Glomerular endothelial cell (primary cell): Measurements from ENCODE around the gene PDS5B. TPM values are rescaled to one million over a fixed set of nuclear protein-coding genes. Genes with fewer than 3 reads are reported as not detected.
A peak's percentile ranks its signal among the peaks of the same experiment; 100 is the strongest.
"Not testable (repeated sequence)": the region's sequence is repeated elsewhere in the genome, so short reads cannot be mapped to it uniquely, and the experiment has no call there.

Source experiments
- DNase-seq: peaks from one replicate; pipeline ENCODE4 v3.0.0-alpha.2; 2011; ENCODE audit warnings: low read depth, low spot score; ENCODE audit errors: extremely low read depth
- total RNA-seq: library from RNA; depleted of rRNA; stranded (reverse); fragments of >200 nt; gene quantifications from 2 replicates; pipeline ENCODE4 v1.2.3, GENCODE V29; 2015

Gene PDS5B
- total RNA-seq, 1 donor from 2014 or later: 26.4 TPM

DNA sequence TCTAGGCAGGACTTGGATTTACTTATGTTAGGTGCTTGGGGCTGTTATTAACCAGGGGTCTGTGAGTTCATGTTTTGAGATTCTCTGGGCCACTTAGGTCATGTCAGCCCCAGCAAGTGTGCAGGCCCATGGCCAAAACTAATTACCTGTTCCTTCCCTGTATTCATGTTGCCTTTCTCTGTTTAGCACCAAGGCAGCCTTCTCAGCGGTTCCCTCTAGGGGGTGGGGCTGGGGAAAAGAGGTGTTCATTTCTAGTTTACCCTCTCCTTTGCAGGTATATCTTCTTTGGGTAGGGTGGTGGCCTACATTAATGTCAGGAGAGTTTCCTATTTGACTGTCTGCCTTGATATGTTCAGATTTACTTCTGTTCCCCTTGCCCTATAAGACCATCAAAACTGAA lies 61.7 kb downstream of the PDS5B start:
- no peak for DNase-seq

DNA sequence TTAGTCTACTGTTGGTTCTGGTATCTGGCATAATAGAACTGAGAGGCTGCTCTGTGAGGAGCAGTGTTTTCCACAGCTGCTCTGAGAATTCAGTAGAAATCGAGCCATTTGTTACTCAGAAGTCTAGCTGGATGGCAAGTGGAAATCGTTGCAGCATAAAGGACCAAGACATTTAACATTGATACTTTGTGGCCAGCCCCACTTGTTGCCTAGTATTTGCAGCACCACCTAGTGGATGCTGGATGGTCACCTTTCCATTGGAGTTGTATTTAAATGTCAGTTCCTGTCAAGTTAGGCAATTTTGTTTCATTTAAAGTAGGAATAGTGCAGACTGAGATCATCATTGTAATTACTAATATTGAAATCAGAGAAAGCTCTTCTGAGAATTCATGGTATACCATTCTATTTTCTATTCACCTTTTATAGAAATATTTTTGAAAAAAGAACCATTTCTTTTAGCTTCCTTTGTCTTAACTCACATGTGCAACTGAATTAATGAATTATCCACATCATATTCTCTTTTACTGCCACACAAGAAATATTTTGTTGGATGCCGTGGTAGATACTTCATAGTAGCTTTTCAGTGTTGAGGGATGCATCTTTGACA lies 64.6 kb downstream of the PDS5B start:
- DNase-seq: peak; percentile 27

DNA sequence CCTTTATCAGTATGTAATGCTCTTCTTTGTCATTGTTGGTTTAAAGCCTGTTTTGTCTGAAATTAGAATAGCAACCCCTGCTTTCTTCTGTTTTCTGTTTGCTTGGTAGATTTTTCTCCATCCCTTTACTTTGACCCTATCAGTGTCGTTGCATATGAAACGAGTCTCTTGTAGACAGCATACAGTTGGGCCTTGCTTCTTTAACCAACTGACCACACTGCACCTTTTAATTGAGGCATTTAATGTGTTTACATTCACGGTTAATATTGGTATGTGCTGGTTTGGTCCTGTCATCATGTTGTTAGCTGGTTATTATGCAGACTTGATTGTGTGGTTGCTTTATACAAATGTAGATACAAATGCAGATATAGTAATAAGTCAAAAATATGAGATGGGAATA lies 71.1 kb downstream of the PDS5B start:
- no peak for DNase-seq

DNA sequence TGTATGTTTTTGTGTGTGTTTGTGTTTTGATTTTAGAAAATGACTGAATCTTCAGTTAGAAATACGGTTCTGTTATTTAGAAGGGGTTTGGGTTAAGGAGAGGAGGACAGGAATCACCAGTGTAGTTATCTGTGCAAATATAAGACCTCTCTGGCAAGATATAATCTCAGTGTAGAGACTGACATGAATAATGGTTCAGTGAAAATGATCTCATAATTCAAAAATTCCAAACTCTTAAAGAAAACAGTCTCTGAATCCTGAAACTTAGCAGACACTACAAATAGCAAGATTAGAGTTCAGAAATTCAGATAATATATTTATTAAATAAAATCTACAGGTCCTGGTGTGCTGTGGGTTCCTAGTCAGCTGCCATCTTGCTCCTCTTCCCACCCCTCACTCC lies 73.5 kb downstream of the PDS5B start:
- DNase-seq: no peak

DNA sequence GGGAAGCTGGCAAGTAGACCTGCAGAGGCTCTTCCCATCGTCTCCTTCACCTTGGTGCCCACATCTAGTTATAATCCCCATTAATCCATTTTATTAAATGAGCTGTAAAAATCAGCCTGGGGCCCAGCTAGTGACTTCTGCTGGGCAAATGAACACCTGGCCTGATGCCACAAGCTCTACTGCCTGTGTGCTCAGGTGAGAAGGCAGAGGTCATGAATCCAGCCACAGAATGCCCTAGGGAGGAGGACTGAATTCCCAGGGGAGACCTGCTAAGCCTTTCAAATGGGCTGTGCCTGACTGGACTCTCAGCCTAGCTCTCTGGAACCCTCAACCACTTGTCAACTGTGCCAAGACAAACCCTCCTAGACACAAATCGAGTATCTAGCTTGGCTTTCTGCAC lies 74.0 kb downstream of the PDS5B start:
- DNase-seq: no peak

DNA sequence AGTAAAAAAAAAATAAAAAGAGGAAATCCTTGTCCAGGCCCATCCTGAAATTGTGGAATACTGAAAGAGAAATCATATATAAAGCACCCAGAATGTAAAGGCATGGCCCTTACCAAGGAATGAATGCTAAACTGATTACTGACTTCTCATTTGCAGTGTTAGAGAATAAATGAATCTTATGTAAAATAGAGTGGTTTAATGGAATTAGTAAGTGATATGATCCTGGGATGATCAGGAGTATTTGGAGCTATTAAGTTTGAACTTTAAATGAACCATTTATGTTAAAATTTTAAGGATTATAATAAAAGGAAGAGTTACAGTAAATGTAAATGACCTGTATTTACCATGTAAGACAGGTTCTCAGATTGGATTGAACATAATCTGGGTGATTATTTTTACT lies 75.4 kb downstream of the PDS5B start:
- no peak for DNase-seq

DNA sequence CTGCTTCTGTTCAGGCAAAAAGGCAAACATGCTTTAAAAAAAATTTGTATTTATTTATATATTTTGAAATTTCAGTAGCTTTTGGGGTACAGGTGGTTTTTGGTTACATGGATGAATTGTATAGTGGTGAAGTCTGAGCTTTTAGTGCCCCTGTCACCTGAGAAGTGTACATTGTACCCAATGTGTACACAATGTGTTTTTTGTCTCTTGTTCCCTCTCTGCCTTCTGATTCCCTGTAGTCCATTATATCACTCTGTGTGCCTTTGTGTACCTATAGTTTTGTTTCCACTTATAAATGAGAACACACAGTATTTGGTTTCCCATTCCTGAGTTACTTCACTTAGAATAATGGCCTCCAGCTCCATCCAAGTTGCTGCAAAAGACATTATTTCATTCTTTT lies 77.4 kb downstream of the PDS5B start:
- no peak for DNase-seq

DNA sequence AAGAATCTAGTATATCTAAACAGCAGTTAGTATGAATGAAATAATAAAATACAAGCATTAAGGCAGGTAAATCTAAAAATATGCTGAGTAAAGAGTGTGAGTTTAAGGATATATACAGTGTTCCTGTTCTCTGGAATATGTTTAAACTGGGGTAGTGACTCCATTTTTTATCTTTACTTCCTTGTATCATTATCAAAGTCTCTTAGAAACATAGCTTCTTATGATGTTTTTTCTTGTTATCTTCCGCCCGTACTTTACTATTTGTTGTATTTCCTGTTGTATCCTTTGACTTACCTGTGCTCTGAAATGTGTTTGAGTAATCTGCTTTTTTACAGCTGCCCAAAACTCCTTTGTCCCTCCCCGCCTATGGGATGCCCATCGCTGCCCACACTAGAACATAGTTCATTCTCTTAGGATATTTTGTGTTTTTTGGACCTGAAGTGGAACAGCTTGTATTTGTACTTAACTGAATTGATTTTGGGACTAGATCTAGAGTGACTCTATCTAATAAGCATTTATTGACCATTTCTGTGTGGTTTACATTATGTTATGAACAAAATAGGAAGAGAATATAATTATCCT lies 80.8 kb downstream of the PDS5B start:
- no peak for DNase-seq

DNA sequence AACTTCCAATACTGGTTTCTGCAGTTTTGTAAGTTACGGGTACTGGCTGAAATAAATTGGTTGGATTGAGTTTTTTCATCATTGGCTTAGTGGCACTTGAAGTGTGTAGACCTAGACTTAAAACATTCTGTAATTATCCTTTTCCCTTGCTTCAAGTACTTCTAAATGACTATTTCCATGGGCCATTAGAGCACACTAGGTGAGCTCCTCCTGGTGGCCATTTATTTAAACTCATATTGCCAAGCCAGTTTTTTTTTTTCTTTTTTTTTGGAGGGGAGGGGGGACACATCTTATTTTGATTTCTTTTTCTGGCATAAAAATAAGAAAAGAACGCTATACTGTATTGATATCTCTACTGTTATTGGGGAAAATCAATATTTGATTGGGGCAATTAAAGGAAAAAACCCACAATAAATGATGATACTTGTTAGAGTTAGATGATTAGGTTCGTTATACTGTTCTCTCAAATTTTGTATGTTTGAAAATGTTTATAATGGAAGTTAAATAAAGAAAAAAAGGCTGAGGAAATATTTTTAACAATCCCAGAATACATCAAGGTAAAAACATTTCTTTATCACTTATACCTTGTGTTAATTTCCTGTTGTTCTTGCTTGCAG lies 82.9 kb downstream of the PDS5B start:
- DNase-seq: peak; percentile 42

DNA sequence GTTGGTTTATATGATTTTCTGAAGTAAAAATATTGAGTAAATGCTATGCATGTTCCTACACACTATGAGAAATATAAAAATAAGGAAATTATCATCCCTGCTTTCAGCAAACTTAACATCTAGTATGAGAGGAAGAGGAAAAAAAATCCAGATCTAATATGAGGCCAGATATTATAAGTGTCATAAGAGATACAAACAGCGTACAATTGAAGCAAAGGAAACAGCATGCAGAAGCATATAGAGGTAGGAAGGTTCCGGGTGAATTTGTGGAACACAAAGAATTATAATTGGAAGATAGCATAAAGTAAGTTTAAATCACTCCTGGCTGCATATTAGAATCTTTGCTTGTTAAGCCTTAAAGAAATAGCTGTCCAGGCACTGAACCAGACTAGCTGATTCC lies 88.3 kb downstream of the PDS5B start:
- DNase-seq: no peak

DNA sequence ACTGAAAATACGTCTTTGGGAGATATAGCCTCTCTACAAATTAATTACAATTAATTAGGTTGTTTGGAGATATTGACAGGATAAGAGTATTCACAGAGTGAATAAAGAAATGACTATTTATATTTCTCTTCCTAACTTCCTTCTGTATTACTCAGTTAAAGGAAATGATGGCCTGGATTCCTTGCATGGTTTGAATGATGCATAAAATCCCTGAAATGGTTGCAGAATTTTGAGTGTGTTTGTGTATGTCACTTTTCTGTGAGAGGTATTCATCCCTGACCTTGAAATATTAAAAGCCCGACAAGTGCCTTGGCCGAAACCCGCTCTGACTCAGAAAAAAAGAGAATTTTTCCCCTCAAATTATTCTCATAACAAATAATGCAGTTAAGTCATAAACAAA lies 90.0 kb downstream of the PDS5B start:
- peak; percentile 12 for DNase-seq

DNA sequence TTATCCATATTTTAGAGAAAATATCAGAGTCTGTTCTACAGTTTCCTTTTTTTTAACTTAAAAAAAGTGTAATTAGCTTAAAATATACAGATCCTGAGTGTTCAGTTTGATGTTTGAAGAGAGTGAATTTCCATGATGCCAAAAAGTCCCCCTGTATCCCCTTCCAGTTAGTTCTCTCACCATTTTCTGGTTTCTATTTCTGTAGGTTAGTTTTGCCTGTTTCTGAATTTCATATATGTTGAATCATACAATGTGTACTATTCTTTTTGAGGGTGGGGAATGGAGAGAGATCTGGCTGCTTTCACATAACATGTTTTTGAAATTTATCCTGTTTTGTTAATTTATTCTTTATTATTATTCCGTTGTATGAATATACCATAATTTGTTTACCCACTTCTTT lies 95.9 kb downstream of the PDS5B start:
- DNase-seq: no peak

DNA sequence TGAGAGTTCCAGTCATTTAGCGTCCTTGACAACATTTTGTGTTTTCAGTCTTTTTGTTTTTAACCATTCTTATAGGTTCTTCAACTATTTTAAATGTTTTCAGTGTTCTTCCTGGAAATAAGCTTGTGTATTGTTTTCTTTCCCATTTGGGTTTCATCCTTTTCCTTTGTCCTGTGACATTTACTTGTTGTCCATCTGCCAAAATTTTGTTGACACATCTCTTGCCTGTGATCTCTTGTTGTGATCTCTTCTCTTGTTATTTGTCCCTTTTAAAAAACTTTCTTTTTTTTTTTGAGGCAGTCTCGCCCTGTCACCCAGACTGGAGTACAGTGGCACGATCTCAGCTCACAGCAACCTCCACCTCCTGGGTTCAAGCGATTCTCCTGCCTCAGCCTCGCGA lies 96.5 kb downstream of the PDS5B start:
- no peak for DNase-seq

DNA sequence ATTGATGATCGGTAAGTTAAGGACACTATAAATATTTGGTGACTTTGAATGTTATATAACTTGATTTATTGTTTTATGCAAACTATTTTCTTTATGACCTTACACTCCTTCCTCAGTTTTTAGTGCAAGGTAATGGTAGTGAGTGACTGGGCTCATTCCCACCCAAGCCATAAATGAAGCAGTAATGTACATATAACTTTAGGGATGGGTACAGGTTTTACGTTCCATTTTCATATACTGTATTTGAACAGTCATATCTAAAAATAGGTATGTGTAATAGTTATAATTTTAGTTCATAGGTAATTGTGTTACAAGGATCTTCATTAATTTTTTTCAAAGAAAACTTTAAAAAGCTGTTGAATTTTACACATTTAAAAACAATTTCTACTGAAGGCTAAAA lies 101.0 kb downstream of the PDS5B start:
- DNase-seq: no peak

DNA sequence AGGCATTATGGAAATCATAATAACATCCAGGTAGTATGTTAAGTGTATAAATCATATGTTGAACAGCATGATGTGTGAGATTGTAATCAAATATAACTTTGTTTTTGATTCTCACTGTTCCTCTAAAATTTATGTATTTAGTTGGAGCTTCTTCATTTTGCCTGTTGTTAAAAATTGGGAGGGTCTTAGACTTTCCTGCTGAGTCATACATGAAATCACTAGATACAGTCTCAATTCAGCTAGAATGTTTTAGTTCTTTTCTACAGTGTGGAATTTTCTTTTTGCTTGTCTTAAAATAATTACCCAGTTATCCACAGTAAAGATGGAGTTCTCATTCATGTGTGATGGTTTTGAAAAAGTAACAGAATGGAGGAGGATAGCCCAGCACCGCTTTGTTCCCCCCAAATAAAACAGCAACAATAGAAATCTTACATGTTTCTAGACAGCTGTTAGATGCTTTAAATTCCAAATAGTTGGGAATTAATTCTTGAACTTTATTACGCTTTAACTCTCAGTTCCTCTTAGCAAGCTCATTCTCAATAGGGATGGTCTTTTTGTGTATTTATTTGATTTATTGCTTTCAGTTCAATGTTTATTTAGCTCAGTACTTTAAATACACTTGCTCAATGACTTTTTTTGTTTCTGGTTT lies 109.5 kb downstream of the PDS5B start:
- no peak for DNase-seq

DNA sequence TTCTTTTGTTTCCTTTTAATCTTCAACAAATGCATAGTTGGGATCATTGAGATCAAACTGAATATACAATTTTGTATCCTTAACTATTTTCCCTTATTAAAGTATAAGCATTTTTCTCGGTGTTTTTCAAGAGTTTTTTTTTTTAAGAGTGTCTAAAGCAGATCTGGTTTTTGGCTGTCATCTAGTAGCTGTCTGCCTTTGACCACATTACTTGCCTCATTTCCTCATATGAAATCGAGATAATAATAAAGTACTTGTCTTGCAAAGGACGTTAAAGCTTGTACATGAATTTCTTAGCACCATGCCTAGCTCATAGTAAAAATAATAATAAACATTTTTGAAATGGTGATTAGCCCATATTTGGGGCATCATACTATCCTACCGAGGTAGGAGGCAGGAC lies 121.2 kb downstream of the PDS5B start:
- DNase-seq: no peak

DNA sequence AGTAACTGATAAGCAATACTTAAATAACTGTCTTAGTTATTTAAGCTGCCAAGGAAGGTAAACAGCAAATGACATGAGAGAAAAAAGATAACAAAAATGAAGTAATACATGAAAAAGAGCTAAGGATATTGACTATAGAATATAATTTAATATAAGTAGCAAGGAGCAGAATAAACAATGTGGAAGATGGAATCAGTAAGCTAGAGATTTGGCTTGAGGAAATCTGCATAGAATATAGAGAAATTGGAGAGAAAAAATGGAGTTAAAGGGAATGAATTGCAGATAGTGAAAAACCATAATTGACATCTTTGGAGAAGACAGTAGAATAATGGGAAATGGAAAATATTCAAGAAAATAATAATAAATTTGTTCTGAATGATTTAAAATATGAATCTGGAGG lies 127.1 kb downstream of the PDS5B start:
- no peak for DNase-seq

DNA sequence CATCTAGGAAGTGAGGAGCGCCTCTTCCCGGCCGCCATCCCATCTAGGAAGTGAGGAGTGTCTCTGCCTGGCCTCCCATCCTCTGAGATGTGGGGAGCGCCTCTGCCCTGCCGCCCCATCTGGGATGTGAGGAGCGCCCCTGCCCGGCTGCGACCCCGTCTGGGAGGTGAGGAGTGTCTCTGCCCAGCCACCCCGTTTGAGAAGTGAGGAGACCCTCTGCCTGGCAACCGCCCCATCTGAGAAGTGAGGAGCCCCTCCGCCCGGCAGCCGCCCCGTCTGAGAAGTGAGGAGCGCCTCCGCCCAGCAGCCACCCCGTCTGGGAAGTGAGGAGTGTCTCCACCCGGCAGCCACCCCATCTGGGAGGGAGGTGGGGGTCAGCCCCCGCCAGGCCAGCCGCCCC lies 129.9 kb downstream of the PDS5B start:
- not testable (repeated sequence) for DNase-seq

DNA sequence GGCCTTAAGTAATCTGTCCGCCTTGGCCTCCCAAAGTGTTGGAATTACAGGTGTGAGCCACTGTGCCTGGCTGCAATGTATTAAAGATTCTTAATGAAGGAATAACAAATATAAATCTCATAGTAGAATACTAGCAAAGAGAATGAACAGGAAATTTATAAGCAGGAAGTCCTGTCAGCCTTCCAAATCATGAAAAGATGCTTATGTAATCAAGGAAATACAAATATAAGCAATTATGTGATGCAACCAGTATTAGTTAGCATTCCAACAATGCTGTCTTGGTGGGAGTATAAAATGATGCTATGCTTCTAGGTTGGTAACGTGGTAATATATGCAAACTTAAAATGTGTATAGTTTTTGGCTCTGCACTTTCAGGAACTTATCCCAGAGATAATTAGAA lies 133.8 kb downstream of the PDS5B start:
- DNase-seq: no peak

DNA sequence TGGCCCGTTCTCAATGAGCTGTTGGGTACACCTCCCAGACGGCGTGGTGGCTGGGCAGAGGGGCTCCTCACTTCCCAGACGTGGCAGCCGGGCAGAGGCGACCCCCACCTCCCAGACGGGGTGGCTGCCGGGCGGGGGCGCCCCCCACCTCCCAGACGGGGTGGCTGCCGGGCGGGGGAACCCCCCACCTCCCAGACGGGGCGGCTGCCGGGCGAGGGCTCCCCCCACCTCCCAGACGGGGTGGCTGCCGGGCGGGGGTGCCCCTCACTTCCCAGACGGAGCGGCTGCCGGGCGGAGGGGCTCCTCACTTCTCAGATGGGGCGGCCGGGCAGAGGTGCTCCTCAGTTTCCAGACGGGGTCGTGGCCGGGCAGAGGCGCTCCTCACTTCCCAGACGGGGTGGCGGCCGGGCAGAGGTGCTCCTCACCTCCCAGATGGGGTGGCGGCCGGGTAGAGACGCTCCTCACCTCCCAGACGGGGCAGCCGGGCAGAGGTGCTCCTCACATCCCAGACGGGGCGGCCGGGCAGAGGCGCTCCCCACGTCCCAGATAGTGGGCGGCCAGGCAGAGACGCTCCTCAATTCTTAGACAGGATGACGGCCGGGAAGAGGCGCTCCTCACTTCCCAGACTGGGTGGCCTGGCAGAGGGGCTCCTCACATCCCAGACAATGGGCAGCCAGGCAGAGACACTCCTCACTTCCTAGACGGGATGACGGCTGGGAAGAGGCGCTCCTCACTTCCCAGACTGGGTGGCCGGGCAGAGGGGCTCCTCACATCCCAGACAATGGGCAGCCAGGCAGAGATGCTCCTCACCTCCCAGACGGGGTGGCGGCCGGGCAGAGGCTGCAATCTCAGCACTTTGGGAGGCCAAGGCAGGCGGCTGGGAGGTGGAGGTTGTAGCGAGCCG lies 135.1 kb downstream of the PDS5B start:
- DNase-seq: not testable (repeated sequence)

DNA sequence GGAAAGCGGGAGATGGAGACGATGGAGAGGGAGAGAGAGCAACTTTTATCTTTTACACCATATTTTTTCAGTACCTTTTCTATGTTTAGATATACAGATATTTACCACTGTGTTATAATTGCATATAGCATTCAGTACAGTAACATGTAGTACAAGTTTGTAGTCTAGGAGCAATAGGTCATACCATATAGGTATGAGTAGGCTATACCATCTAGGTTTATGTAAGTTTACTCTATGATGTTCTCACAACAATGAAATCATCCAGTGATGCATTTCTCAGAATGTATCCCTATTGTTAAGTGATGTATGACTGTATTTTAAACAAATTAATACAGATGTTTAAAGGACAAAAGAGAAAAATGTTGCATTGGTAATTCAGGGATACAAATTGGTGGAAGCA lies 136.1 kb downstream of the PDS5B start:
- no peak for DNase-seq
